GM18861 (cell line): ENCODE measurements around the gene KIF2C.
"Not testable (repeated sequence)": the region's sequence is repeated elsewhere in the genome, so short reads cannot be mapped to it uniquely, and the experiment has no call there.

ENCODE experiments used
- ATAC-seq: cut with Tn5 transposase; IDR thresholded peaks from one replicate; pipeline ENCODE4 v1.9.1; 2021; ENCODE audit not compliant: unreplicated experiment

KIF2C gene

GRCh38 chr1:44718091-44718490, 21.5 kb upstream of the KIF2C start:
- ATAC-seq, result no peak

DNA sequence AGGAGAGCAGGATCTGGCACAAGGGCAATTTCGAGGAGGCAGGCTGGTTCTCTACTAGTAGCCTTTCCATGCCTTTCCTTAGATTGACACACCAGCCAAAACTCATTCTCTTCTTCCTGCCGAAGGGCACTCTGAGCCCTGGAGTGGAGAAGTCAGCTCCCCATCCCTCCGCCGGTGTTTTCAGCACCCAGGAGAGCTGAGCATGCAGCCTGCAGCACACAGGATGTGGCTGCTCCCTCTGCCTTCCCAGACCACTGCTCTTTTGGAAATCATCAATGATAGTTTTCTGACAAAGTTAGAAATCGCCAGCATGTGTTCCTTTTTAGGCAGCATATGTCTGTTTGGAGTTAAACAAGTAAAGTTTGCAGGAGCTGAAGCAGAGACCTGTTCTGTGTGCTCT, 20.3 kb upstream of the KIF2C start:
- ATAC-seq, result no peak

DNA sequence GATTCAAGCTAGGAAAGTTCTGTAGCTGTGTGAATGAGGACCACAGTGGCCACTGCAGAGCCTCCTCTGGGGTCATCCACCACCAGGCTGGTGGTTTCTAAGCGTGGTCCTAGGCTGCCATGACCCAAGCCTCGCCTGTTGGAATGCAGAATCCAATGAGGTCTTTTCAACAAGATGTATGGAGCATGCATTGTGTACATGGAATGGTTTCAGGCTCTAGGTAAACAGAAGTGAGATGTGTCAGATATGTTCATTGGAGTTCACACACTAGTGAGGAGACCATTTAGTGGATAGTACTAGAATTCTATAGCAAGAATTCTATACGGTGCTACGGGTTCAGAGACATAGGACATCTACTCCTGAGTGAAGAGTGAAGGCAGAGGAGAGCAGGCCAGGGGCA, 19.4 kb upstream of the KIF2C start:
- no peak for ATAC-seq

GRCh38 chr1:44721485-44722361, 17.9 kb upstream of the KIF2C start:
- peak; percentile 62 for ATAC-seq

DNA sequence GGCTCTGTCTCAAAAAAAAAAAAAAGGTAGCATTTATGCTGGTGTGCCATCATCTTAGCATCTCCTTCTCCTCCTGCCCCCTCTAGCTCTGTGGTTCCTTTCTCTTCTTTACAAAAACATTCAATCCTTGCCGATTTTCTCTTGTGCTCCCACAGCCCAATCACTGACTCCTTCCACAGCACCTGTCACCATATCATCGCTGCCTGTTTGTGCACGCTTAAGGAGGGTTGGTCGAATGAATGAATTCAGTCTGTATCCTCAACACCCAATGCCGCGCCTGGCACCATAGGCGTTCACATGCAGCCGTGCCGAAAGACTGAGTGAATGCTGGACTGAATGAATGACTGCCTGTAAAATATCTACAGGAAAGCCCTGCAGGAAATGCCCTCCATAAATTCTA, 16.6 kb upstream of the KIF2C start:
- ATAC-seq, result no peak

GRCh38 chr1:44723496-44724295, 15.9 kb upstream of the KIF2C start:
- ATAC-seq, result no peak

DNA sequence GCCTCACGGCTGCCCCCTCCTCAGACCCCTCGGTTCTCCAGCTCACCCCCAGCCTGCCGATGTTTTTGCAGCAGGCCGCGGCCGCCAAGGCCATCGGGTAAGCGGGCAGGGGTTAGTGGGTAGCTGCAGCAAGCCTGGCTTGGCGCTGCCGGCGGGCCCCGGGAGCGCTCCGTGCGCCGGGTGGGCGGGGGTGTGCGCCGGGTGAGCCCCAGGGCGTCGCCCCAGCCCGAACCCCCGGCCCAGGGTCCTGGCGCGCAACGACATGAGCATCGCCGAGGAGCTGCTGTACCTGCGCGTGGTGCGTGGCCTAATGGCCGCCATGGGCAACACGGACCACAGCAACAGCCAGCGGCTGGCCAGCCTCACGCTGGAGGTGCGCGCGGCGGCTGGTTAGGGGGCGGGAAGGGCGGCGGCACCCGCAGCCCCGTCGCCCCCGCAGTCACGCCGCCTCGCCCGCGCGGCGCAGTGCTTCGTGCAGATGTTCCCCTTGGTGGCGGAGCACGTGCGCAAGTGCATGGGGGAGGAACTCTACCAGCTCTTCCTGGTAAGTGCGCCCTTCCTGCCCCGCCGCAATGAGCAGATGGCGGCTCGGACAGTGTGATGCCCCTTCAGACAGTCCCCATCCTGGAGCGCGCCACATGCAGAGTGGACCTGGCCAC, 15.2 kb upstream of the KIF2C start:
- ATAC-seq, result no peak

- no peak for ATAC-seq
These were observed 14.5 kb upstream of the KIF2C start for GRCh38 chr1:44724955-44725698.

- peak; percentile 51 for ATAC-seq
These were observed 8.7 kb upstream of the KIF2C start, which contains the start of gene RNU5D-1 for GRCh38 chr1:44730741-44731512. TSS of gene RNU5D-1 (minus strand) at chr1:44731170.

GRCh38 chr1:44733365-44733764, 6.3 kb upstream of the KIF2C start:
- no peak for ATAC-seq

- ATAC-seq, result no peak
These were observed 5.9 kb upstream of the KIF2C start for GRCh38 chr1:44733784-44734183.

DNA sequence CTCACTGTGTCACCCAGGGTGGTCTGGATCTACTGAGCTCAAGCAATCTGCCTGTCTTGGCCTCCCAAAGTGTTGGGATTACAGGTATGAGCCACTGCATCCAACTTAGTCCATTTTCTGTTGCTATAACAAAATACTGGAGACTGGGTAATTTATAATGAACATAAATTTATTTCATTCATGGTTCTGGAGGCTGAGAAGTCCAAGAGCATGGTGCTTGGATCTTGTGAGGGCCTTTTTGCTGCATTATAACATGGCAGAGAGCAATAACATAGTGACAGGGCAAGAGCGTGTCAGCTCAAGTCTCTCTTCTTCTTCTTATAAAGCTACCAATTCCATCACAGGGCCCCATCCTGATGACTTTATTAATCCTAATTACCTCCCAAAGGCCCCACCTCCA, 3.6 kb upstream of the KIF2C start:
- no peak for ATAC-seq

GRCh38 chr1:44738953-44739306, 707 bp upstream of the KIF2C start:
- not testable (repeated sequence) for ATAC-seq

- ATAC-seq, result no peak
These were observed 561 bp downstream of the KIF2C start for GRCh38 chr1:44740179-44740617.

- no peak for ATAC-seq
These were observed 3.6 kb downstream of the KIF2C start for GRCh38 chr1:44743211-44743610.

DNA sequence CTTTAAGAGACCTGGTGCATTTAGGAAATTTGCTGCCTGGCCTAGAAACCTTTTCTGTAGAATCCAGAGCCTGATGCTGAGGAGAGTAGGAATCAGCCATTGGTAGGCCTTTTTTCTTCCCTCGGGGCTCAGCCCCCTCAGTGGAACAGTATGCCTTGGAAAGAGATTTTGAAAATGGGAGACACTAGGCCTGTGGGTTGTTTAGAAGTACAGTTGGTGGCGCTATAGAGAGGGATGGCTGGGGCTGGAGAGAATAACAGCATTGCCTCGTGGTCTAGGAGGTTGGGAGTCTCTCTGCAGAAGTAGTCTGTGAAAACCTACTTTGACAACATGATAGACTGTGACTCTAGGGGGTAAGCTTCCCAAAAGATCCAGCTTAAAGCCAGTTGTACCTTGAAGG, 8.2 kb downstream of the KIF2C start:
- no peak for ATAC-seq

DNA sequence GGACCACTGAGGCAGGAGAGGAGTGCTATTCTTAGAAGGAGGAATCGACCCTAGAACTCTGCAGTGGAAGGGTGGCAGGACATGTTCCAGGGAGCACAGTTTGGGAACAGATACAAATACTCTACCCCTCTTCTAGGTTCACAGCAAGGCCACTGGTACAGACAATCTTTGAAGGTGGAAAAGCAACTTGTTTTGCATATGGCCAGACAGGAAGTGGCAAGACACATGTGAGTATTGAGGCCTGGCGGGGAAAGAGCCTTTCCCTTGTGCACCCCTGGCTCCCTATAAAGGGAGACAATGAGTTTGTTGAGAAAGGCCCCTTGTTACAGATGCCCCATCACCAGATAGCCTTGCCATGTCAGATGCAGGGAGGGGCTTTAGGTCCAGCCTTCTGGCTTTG, 17.8 kb downstream of the KIF2C start:
- ATAC-seq, result peak; percentile 64

- no peak for ATAC-seq
These were observed 19.4 kb downstream of the KIF2C start for GRCh38 chr1:44759077-44759476.

GRCh38 chr1:44760876-44761275, 21.2 kb downstream of the KIF2C start:
- ATAC-seq, result no peak

DNA sequence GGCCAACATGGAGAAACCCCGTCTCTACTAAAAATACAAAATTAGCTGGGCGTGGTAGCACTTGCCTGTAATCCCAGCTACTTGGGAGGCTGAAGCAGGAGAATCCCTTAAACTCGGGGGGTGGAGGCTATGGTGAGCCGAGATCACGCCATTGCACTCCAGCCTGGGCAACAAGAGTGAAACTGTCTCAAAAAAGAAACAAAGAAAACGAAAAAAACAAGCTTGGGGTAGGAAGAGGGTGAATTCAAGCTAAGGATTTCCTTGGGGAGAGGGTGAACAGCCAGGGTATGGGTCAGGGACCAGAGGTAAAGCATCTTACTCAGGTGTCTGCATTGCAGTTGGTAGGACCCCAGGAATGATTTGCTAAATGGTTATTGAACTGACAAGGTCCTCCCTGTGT, 26.8 kb downstream of the KIF2C start:
- not testable (repeated sequence) for ATAC-seq
